Keratinocyte (primary cell): ENCODE data around the gene ZNF860. TPM values are rescaled to one million over a fixed set of nuclear protein-coding genes. Genes with fewer than 3 reads are reported as not detected.

Source experiments
- DNase-seq: peaks from one replicate; pipeline ENCODE4 v3.0.0-alpha.2; 2011; ENCODE audit warnings: low read depth, missing footprints, low spot score
- FAIRE-seq: peaks from 2 replicates; lab custom pipeline; 2011; peaks lifted over from hg19 to GRCh38; lab: Jason Lieb, UNC
- H2AFZ ChIP-seq: 2 replicates; pipeline ENCODE4 v1.6.0; 2012; ENCODE audit warnings: low read length, control low read depth, inconsistent platforms; ENCODE audit not compliant: control insufficient read depth
- H3K27ac ChIP-seq: 2 replicates; pipeline ENCODE4 v1.5.1; 2011; ENCODE audit warnings: low read length; ENCODE audit not compliant: control insufficient read depth, insufficient read depth
- H3K27me3 ChIP-seq: 3 replicates; pipeline ENCODE4 v1.6.0; 2011; ENCODE audit warnings: low read length; ENCODE audit not compliant: control insufficient read depth, insufficient read depth; ENCODE audit errors: extremely low read depth
- H3K36me3 ChIP-seq, 2 experiments: 2 replicates in 1 of 2; 3 replicates in 1 of 2; pipeline ENCODE4 v1.5.1; 2011; ENCODE audit warnings: low read length in 2 of 2, mild to moderate bottlenecking in 1 of 2; ENCODE audit not compliant: control insufficient read depth in 2 of 2, insufficient read depth in 2 of 2; ENCODE audit errors: extremely low read depth in 1 of 2
- H3K4me1 ChIP-seq: 3 replicates; pipeline ENCODE4 v1.5.1; 2011; ENCODE audit warnings: low read length; ENCODE audit not compliant: control insufficient read depth, insufficient read depth; ENCODE audit errors: extremely low read depth
- H3K4me2 ChIP-seq: 3 replicates; pipeline ENCODE4 v1.6.0; 2011; ENCODE audit warnings: low read depth, low read length; ENCODE audit not compliant: control insufficient read depth, insufficient read depth; ENCODE audit errors: extremely low read depth
- H3K4me3 ChIP-seq, 3 experiments: fragments of 200-600 bp in 1 of 3; sonication (generic) in 1 of 3; 2 replicates in 2 of 3; 3 replicates in 1 of 3; pipeline ENCODE4 v1.5.1; 2011 to 2016; ENCODE audit warnings: low read length in 3 of 3, mild to moderate bottlenecking in 3 of 3, control low read depth in 2 of 3, inconsistent platforms in 1 of 3, low read depth in 1 of 3, mixed read lengths in 1 of 3, mixed run types in 1 of 3, moderate library complexity in 1 of 3; ENCODE audit not compliant: control insufficient read depth in 2 of 3, insufficient read depth in 2 of 3; ENCODE audit errors: extremely low read depth in 1 of 3
- H3K79me2 ChIP-seq: 2 replicates; pipeline ENCODE4 v1.6.0; 2012; ENCODE audit warnings: low read length; ENCODE audit not compliant: control insufficient read depth, insufficient read depth
- H3K9ac ChIP-seq: 3 replicates; pipeline ENCODE4 v1.6.0; 2011; ENCODE audit warnings: low read length; ENCODE audit not compliant: control insufficient read depth, insufficient read depth; ENCODE audit errors: extremely low read depth
- H3K9me1 ChIP-seq: 3 replicates; pipeline ENCODE4 v1.6.0; 2011; ENCODE audit warnings: low read length; ENCODE audit not compliant: control insufficient read depth, insufficient read depth; ENCODE audit errors: extremely low read depth
- H3K9me3 ChIP-seq: 2 replicates; pipeline ENCODE4 v1.5.1; 2012; ENCODE audit warnings: low read depth, low read length; ENCODE audit not compliant: control insufficient read depth
- H4K20me1 ChIP-seq: 3 replicates; pipeline ENCODE4 v1.6.0; 2011; ENCODE audit warnings: low read length; ENCODE audit not compliant: control insufficient read depth, insufficient read depth; ENCODE audit errors: extremely low read depth
- CTCF ChIP-seq, 3 experiments: IDR thresholded peaks in 1 of 3; conservative IDR thresholded peaks in 1 of 3; optimal IDR thresholded peaks in 1 of 3; 2 replicates in 2 of 3; 3 replicates in 1 of 3; pipeline versions ENCODE3 to v1.5.1; 2011; ENCODE audit warnings: low read length in 3 of 3, mild to moderate bottlenecking in 3 of 3, moderate library complexity in 2 of 3, control low read depth in 1 of 3, inconsistent platforms in 1 of 3; ENCODE audit not compliant: insufficient read depth in 2 of 3; ENCODE audit errors: extremely low read depth in 1 of 3
- EZH2 ChIP-seq: IDR thresholded peaks from one replicate; pipeline ENCODE4 v1.6.1; 2012; ENCODE audit warnings: inconsistent platforms, mild to moderate bottlenecking, low read length, moderate library complexity
- dilution Hi-C: fragments of 300-500 bp; cut with MboI; formaldehyde crosslinking; loops from one replicate; pipeline ENCODE4 v1.7.0; 2020; ENCODE audit warnings: low sequenced_read_pairs; ENCODE audit not compliant: extremely low pct_ligation_motif_present
- polyA plus RNA-seq, 5 experiments: library from polyadenylated mRNA; depleted of rRNA in 3 of 5; stranded (reverse) in 3 of 5; stranded (forward) in 1 of 5; unstranded in 1 of 5; fragments of >200 nt; gene quantifications; 1 replicate in 1 of 5; 2 replicates in 3 of 5; 3 replicates in 1 of 5; pipeline versions ENCODE4 v1.2.1 to v1.2.3, GENCODE V29; 2011 to 2012; ENCODE audit warnings: missing spikeins in 2 of 5, low read depth in 1 of 5, low replicate concordance in 1 of 5

The ZNF860 gene
- polyA plus RNA-seq, 1 donor (not counting 4 experiments of a cell fraction or from before 2014, with no cell fraction given) = 10.3 TPM

DNA sequence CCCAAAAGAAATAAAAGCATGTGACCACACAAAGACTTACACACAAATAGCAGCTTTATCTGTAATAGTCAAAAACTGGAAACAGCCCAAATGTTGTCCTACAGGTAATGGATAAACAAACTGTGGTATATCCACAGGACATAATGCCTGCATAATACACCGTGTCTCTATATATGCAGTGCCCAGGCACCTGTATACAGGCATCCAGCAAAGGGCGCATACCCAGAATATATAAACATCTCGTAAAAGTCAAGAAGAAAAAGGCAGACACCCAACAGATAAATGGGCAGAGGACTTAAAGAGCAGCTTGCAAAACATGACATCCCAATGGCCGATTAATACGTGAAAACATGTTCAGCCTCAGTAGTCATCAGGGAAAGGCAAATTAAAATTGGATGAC lies 7.7 kb upstream of the ZNF860 start:
- no peak for FAIRE-seq
- Histone ChIP-seq H3K9me1 (peaks cover 3% of the 10 kb centered on the region), H3K4me1 (peaks cover 39% of the 10 kb centered on the region), H3K9me3 (no peaks in the 10 kb centered on the region), H4K20me1 (peaks cover 4% of the 10 kb centered on the region), H3K36me3 (peaks cover 7 to 36% of the 10 kb centered on the region in 2 experiments), H3K79me2 (peaks cover 89% of the 10 kb centered on the region), H3K27me3 (no peaks in the 10 kb centered on the region), H3K9ac (no peak overlapping the region), H3K27ac (no peak overlapping the region), H2AFZ (no peak overlapping the region), H3K4me2 (no peak overlapping the region), H3K4me3 (no peak overlapping the region)
- TF ChIP-seq CTCF (optimal IDR thresholded peaks at IDR 0.05 in 1 of 3, IDR thresholded peaks at IDR 0.05 in 1 of 3, conservative IDR thresholded peaks at IDR 0.05 in 1 of 3; ENCODE audit: extremely low read depth in 1 of 3, insufficient read depth in 2 of 3, low read length in 3 of 3) (no peak), EZH2 (no peak)
- dilution Hi-C loops = no loop called here
- DNase-seq = no peak

DNA sequence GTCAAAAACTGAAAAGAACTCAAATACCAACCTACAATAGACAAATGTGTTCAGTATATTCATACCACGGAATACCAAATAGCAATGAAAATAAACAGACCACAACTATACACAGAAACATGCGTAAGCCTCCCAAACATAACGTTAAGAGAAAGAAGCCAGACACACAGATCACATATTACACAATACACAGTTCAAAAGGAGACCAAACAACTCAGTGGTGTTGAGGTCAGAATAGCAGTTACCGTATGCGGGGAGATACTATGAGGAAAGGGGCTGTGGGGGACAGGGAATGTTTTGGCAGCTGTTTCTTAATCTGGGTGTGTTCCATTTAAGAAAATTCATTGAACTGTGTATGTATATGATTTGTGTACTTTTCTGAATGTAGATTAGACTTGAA lies 7.1 kb upstream of the ZNF860 start:
- no peak overlapping the region for H3K9ac ChIP-seq
- no peak overlapping the region for H2AFZ ChIP-seq
- H3K9me3 ChIP-seq = no peaks in the 10 kb centered on the region
- peaks cover 38% of the 10 kb centered on the region for H3K4me1 ChIP-seq
- TF ChIP-seq CTCF (optimal IDR thresholded peaks at IDR 0.05 in 1 of 3, IDR thresholded peaks at IDR 0.05 in 1 of 3, conservative IDR thresholded peaks at IDR 0.05 in 1 of 3; ENCODE audit: extremely low read depth in 1 of 3, insufficient read depth in 2 of 3, low read length in 3 of 3) (no peak), EZH2 (no peak)
- peaks cover 7 to 39% of the 10 kb centered on the region in 2 experiments for H3K36me3 ChIP-seq
- no peak overlapping the region for H3K27ac ChIP-seq
- H3K4me2 ChIP-seq = no peak overlapping the region
- DNase-seq (no peak), FAIRE-seq (peak; percentile 39)
- no peak overlapping the region for H3K4me3 ChIP-seq
- dilution Hi-C loops = no loop called here
- no peaks in the 10 kb centered on the region for H3K27me3 ChIP-seq
- peaks cover 95% of the 10 kb centered on the region for H3K79me2 ChIP-seq
- H3K9me1 ChIP-seq = peaks cover 5% of the 10 kb centered on the region
- H4K20me1 ChIP-seq = peaks cover 4% of the 10 kb centered on the region
